NCI-H526 (cell line): ENCODE measurements around the gene NUP153.
"Not testable (repeated sequence)": the region's sequence is repeated elsewhere in the genome, so short reads cannot be mapped to it uniquely, and the experiment has no call there.

Experiments
- DNase-seq, 2 experiments: peaks; one replicate each; lab custom pipeline; 2025; lab: John Stamatoyannopoulos, UW

The NUP153 gene

DNA sequence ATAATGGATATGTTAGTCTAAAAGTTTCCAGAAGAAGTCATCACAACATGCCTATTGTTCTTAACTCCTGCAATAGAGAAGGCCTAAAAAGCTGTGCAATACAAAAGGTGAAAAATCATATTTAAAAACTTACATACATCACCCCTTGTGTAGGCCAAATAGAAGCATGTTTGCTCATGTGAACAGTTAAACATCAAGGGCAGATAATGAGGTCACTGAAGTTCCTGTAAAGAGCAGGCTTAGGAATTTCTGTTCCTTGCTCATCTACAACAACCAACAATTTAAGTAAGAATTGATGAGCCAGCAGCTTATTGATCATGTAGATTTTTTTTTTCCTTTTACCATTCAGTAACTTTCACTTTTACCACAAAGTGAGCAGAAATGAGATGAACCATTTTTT lies 7.5 kb upstream of the NUP153 start:
- DNase-seq, result no peak

DNA sequence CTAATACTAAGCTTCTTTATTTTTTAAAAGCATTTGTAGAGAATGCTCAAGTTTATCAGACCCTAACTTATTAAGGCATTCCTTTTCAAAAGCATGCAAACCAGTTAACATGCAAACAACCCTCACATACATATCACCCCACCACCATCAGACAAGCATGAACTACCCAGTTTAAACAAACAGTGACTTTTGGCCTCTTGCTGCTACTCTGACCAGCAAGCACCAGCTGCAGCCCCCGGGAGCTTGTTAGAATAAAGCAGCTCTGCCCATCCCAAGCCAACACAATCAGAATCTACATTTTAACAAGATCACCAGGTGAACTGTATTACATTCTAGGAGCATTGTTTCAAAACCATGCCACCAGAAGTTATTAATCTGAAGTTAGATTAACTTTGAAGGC lies 5.9 kb upstream of the NUP153 start:
- DNase-seq, result peak in 1 of 2 experiments; percentile 50

DNA sequence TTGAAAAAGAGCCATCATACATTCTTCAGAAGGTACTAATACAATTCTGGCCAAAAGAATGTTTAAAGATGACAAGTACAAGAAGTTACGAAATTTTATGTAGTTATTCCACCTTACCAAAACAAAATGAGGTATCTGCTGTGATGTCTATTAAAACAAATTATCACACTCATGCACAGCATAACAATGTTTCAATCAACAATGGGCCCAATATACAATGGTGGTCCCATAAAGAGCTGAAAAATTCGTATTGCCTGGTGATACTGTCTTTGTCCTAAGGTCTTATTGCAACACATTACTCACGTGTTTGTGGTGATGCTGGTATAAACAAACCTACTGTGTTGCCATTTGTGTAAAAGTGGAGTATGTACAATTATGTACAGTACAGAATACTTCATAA lies 3.6 kb upstream of the NUP153 start:
- DNase-seq, result no peak

DNA sequence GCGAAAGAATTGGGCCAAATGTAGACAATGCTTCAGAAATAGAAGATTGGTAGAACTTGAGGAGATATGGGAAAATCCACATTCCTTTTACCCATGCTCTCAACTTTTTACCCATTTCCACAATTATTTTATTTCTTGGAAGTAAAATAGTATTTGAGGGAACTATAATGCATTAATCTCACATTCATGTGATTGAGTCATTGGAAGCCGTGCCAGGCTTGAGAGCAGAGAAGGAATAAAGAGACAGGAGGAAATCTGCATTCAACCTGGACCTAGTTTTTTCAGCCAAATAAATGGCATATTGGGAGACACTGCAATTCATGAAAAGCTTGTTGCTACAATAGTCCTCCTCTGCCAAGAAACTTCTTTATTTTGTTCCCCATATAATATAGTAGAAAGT lies 2.8 kb upstream of the NUP153 start:
- no peak for DNase-seq

DNA sequence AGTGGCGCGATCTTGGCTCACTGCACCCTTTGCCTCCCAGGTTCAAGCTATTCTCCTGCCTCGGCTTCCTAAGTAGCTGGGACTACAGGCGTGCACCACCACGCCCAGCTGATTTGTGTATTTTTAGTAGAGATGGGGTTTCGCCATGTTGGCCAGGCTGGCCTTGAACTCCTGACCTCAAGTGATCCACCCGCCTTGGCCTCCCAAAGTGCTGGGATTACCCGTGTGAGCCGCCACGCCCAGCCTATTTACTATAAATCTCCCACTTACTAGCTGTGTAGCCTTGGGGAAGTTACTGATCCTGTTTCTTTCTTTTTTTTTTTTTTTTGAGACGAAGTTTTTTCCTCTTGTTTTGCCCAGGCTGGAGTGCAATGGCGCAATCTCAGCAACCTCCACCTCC lies 1.3 kb upstream of the NUP153 start:
- DNase-seq, result not testable (repeated sequence)

DNA sequence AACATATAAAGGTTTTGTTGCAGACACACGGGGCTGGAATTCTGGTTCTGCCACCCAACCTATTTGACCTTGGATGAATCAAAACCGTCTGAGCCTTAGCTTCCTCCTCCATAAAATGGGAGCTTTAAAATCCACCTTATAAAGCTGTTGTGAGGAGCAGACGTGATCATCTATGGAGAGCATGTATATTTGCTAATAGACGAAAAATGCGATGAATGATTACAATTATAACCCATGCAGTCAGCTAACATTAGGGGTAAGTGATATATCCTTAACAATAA lies 586 bp upstream of the NUP153 start:
- no peak for DNase-seq

DNA sequence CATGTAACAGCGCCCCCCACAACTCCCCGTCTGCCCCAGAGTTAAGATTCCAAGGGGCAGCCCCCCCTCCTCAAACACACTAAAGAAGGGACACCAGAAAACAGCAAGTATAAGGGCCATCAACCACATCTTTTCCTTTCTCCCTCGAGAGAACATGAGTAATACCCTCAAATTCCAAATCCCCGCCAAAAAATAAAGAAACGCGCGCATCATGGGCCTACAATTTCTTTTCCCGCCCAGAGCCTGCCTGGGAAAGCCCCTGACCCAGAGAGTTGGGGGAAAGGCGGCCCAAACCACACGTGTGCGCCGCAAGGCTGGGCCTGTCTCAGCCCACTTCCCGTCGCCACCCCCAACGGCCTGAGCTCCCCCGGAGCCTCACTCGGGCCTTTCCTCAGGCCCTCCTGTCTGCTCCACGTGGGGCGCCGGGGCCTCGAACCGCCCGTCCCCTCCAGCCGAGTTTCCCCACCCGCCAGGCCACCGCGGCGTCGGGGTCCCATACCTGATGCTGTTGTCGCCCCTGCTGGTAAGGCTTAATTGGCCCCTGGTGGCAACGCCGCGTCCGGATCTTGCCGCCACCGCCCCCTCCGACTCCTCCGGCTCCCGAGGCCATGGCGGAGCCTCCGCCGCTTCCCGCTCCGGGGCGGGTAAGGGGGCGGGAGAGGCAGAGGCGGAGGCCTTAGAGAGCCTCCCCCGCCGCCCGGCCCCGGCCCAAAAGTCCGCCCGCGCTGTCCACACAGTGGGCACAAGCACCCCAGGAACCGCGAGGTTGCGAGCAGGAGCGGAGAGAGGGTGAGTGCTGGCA lies 746 bp downstream of the NUP153 start:
- DNase-seq, result peak; percentile 28 to 71

DNA sequence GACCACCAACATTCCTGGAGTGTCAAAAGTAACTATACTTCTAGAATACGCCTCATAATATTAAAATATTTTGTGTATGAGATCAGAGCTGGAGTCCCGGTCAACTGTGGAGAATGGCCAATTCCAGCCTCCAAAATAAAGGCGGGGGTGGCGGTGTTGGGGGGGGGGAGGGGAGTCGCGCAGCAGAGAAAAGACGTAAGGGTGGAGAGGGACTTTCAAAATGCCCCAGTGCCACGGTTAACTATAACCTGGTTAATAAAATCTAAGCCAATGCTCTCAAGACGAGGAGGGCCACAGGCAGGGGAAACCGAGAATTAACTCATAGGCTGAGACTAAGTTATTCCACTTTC lies 1.3 kb downstream of the NUP153 start:
- DNase-seq, result peak in 1 of 2 experiments; percentile 57

DNA sequence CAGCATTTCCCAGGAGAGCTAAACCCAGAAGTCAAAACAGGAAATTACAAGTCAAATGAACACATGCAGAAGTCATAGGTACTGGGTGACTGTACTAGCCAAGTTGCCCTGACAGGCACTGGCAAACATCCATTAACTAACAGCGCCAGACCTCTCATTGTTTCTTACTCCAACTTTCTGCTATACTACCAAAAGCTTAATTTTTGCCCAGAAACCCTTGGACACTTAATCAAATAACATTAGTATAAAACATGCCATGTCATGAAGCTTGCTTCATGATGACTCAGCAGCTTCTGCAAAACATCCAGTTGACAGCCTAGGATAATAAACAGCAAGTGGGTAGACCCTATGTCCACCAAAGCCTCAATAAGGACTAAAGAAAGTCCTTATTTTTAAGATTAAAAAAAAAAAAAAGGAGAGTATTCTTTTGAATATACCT lies 3.5 kb downstream of the NUP153 start:
- no peak for DNase-seq

DNA sequence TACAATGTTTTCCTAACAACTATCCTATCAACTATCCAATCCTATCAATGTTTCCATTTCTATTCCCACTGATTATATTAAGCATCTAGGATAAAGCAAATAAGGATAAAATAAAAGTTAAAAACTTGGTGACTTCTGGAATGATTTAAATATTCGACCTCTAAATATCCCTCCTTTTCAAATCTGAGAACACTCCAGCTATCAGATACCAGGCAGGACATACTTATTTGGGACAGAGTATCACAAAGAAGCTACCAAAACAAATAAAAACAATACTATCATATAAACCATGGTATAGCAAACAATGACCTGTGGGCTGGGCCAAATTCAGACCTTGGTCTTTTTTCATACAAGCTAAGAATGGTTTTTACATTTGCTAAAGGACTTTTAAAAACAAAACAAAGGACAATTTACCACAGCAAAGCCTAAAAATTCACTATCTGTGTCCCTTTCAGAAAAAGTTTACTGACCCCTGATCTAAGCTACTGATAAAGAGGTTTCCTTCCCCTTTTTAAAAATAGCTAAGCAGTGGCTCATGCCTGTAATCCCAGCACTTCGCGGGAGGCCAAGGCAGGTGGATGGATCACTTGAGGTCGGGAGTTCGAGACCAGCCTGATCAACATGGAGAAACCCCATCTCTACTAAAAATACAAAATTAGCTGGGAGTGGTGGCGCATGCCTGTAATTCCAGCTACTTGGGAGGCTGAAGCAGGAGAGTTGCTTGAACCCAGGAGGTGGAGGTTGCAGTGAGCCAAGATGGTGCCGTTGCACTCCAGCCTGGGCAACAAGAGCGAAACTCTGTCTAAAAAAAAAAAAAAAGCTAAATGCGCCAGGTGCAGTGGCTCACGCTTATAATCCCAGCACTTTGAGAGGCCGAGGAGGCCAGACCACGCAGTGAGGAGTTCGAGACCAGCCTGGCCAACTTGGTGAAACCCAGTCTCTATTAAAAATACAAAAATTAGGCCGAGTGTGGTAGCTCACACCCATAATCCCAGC lies 6.0 kb downstream of the NUP153 start:
- no peak for DNase-seq

DNA sequence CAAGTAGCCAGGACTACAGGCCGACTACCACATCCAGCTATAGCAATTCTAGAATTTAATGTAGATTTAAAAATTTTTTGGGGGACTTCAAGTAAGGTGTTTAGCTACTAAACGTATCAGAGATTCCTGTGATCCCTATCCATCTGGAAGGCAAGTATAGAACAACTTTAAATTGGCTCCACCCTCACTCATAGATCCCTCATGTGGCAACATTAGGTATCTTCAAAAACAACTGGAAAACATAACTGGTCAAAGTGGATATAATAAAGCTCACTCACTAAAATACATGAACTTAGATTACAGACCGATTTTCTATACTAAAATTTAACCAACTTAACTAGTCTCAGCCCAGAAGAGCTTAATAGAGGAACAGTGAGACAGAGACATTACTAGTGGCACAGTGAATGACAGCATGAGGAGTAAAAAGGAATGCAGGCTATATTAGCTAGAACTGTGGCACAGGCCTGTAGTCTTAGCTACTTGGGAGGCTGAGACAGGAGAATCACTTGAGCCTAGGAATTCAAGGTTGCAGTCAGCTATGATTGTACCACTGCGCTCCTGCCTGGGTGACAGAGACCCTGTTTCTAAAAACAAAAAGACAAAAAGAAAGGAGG lies 14.7 kb downstream of the NUP153 start:
- DNase-seq, result no peak

DNA sequence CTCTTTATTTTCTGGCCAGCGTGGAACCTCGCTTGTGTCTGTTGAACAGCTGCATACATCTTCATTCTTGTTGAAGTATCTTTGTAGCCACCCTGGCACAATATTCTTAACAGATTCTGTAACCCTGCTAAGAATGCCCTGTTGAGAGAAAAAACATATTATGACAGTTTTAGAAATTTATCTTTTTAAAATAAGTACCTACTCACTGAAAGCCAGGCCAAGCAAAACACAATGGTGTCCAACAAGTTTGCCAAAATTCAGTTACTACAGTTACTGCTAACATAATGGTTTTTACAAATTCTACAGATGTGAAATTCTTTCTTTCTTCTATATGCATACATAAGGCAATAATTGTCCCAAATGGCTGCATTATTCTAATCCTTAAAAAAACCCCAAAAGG lies 18.2 kb downstream of the NUP153 start:
- DNase-seq, result no peak

DNA sequence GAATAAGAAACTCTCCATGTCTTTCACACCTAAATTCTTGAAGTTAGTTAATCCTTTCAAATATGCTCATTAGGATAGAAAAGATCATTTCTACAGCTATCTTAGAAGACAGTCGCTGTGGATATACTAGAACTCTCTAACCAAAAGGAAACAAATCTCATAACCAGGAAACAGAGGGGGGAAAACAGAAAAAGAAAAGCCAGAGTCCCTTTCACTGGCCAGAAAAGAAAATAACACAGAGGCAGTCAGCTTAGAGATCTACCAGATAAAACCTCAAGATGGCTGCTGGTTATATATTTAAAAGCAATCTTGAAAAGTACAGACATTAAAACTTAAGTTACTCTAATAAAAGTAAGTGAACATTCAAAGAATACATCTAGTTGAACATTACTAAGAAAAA lies 19.6 kb downstream of the NUP153 start:
- no peak for DNase-seq

DNA sequence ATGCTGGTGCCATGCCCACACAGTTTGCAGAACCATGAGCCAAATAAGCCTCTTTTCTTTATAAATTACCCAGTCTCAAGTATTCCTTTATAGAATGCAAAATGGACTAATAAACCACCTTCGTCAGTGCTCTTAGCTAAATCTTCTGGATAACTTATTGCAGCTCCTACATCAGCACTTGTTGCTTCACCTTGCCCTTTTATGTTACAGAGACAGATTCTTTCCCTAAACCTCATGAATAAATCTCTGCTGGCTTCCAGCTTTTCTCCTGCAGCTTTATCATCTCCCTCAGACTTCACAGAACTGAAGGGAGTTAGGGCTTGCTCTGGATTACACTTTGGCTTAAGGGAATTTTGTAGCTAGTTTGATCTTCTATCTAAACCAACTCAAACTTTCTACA lies 22.6 kb downstream of the NUP153 start:
- no peak for DNase-seq

DNA sequence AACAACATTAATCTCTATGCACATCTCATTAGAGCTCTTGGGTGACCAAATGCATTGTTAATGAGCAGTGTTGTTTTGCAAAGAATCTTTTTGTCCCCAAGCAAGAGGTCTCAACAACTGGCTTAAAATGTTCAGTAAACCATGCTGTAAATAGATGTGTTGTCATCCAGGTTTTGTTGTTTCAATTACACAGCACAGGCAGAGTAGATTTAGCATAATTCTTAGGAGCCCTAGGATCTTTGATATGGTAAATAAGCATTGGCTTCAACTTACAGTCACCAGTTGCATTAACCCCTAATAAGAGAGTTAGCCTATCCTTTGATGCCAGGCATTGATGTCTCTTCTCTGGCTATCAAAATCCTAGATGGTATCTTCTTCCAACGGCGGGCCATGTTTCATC lies 23.3 kb downstream of the NUP153 start:
- no peak for DNase-seq

DNA sequence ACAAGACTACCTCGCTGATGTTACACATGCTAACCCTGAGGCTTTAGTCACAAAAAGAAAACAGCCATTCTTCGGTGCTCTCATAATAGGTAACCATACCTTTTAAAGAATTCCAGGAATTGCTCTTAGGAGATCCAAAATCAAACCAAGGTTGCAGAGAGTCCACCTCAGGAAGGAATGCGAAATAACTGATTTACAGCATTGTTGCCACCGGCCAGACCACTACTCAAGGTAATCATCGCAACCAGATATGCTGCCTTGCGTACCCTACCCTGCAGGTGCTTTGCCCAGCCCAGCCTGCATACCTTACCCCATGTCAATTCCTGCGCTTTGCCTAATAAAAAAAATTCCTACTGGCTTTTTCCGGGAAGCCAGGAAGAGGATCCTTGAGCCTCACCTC lies 27.0 kb downstream of the NUP153 start:
- DNase-seq, result no peak

DNA sequence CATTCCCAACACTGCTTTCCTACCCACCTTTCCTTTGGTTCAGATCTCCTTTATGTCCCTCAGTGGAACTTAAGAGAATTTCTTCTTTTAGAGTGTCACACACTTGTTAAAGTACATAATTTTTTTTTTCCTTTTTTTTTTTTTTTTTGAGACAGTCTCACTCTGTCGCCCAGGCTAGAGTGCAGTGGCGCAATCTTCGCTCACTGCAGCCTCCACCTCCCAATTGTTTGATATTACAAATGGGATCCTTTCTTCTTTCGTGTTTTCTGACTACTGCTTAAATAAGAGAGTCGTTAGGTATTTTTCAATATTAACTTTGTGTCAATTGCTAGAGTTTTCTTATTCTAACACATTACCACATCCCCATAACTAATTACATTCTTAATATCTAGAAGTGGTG lies 29.1 kb downstream of the NUP153 start:
- no peak for DNase-seq

DNA sequence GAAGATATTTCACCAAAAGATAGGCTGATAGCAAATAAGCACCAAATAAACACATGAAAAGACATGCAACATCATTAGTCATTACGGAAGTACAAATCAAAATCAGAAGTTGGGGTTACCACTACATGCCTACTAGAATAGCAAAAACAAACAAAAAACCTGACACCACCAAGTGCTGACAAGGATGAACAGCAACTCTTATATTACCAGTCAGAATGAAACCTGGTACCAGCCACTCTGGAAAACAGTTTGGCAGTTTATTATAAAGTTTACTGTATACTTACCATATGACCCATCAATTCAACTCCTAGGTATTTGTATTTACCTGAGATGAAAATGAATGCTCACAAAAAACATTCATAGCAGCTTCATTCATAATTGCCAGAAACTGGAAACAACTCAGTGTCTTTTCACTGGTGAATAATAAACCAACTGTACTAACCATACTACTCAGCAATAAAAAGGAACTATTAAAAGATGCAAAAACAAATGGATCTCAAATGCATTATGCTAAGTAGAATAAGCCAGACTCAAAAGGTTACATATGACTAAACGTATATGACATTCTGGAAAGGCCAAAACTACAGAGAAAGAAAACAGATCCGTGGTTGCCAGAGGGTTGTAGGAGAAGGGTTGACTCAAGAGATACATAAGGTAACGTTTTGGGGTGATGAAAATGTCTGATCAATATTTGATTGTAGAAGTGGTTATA lies 33.0 kb downstream of the NUP153 start:
- no peak for DNase-seq

DNA sequence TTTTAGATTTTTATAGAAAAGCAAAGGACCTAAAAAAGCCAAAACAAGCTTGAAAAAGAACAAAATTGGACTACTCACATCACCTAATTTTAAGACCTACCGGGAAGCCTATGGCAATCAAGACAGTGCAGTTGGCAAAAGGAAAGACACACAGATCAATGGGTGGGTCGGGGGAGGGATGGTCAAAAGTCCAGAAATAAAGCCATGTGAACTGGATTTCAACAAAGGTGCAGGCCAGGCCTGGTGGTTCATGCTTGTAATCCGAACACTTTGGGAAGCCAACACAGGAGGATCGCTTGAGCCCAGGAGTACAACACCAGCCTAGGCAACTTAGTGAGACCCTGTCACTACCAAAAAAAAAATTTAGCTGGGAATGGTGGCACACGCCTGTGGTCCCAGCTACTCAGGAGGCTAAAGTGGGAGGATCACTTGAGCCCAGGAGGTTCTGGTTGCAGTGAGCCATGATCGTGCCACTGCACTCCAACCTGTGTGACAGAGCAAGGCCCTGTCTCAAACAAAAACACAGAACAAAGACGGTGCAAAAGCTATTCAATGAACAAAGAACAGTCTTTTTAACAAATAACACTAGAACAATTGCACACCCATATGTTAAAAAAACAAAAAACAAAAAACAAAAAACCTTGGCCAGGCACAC lies 34.5 kb downstream of the NUP153 start:
- DNase-seq, result no peak

DNA sequence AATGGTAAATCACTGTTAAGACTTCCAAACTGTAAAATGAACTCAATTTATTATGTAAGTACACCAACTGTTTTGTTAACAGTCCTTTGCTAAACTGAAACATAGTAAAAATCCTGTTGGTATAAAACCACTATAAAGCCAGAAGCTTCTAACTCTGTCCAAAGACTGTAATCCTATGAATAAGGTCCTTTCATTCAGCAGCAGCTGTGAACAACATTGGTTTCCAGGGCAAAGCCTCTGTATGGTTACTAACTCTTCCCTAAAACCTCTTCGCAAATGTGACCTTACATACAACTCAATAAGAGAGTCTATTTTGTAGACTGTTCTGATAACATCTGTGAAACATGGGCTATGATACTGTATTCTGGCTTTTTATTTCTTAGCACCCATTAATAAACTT lies 40.1 kb downstream of the NUP153 start:
- no peak for DNase-seq

DNA sequence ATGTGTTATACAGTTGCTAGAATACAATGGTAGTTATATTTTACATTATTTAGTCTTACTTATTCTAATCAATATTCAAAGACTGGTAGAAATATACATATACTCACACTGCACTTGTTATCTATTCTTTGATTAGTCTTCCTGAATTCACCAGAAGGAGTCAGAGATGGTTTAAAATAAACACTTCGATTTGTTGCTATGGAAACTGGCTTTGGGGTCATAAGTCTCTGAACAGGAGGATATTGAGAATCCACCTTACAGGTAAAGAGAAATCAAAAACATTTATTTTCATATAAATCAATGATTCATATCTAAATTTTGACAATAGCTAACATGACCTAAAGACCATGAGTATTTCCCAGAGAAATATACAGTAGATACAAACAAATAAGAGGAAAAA lies 41.6 kb downstream of the NUP153 start:
- DNase-seq, result no peak

DNA sequence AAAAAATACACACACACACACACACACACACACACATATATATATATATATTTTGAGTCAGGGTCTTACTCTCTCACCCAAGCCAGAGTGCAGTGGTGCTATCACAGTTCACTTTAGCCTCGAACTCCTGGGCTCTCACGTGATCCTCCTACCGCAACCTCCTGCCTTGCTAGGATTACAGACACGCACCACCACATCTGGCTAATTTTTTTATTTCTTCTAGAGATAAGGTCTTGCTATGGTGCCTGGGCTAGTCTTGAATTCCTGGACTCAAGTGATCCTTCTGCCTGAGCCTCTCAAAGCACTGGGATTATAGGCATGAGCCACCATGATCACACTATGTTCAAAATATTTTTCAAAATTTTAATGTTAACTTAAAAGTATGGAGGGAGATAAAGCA lies 43.5 kb downstream of the NUP153 start:
- DNase-seq, result no peak
